ENCODE measurements around the gene SLC35E2B.
"Not testable (repeated sequence)": the region's sequence is repeated elsewhere in the genome, so short reads cannot be mapped to it uniquely, and the experiment has no call there.

The SLC35E2B gene

GRCh38 chr1:1680031-1680911 lies 12.3 kb downstream of the SLC35E2B start:
- no peak overlapping the region for H3K9ac ChIP-seq (ENCODE audit: low read length)
- no peak overlapping the region for H3K4me3 ChIP-seq (ENCODE audit: low read depth in 1 of 2, low read length in 2 of 2)
- H3K4me1 ChIP-seq (ENCODE audit: insufficient read depth, low read length) = peaks cover 8% of the 10 kb centered on the region
- H3K36me3 ChIP-seq (ENCODE audit: insufficient read depth, low read length) = peaks cover 5% of the 10 kb centered on the region
- H3K27me3 ChIP-seq (ENCODE audit: control insufficient read depth in 1 of 2, insufficient read depth in 2 of 2, low read length in 2 of 2) = no peaks in the 10 kb centered on the region
- H3K9me3 ChIP-seq (ENCODE audit: low read length) = no peaks in the 10 kb centered on the region
- H3K27ac ChIP-seq (ENCODE audit: low read depth, low read length) = no peak overlapping the region

- Histone ChIP-seq H3K36me3 (ENCODE audit: insufficient read depth, low read length) (peaks cover 5% of the 10 kb centered on the region), H3K9me3 (ENCODE audit: low read length) (no peaks in the 10 kb centered on the region), H3K4me3 (ENCODE audit: low read depth in 1 of 2, low read length in 2 of 2) (no peak overlapping the region), H3K27me3 (ENCODE audit: control insufficient read depth in 1 of 2, insufficient read depth in 2 of 2, low read length in 2 of 2) (no peaks in the 10 kb centered on the region), H3K27ac (ENCODE audit: low read depth, low read length) (no peak overlapping the region), H3K4me1 (ENCODE audit: insufficient read depth, low read length) (peaks cover 8% of the 10 kb centered on the region), H3K9ac (ENCODE audit: low read length) (no peak overlapping the region)
Measured at GRCh38 chr1:1678581-1679380, 13.8 kb downstream of the SLC35E2B start.

- H3K4me1 ChIP-seq (ENCODE audit: insufficient read depth, low read length) = peaks cover 8% of the 10 kb centered on the region
- no peak overlapping the region for H3K9ac ChIP-seq (ENCODE audit: low read length)
- H3K9me3 ChIP-seq (ENCODE audit: low read length) = no peaks in the 10 kb centered on the region
- H3K27me3 ChIP-seq (ENCODE audit: control insufficient read depth in 1 of 2, insufficient read depth in 2 of 2, low read length in 2 of 2) = no peaks in the 10 kb centered on the region
- H3K4me3 ChIP-seq (ENCODE audit: low read depth in 1 of 2, low read length in 2 of 2) = no peak overlapping the region
- no peak overlapping the region for H3K27ac ChIP-seq (ENCODE audit: low read depth, low read length)
- peaks cover 5% of the 10 kb centered on the region for H3K36me3 ChIP-seq (ENCODE audit: insufficient read depth, low read length)
Measured at GRCh38 chr1:1677718-1678580, 14.6 kb downstream of the SLC35E2B start.

- H3K27ac ChIP-seq (ENCODE audit: low read depth, low read length); H3K4me1 ChIP-seq (ENCODE audit: insufficient read depth, low read length): not testable (repeated sequence)
- H3K36me3 ChIP-seq (ENCODE audit: insufficient read depth, low read length) = peaks cover 16% of the 10 kb centered on the region
Measured at GRCh38 chr1:1676087-1676486, 16.5 kb downstream of the SLC35E2B start.

GRCh38 chr1:1675218-1675617 lies 17.4 kb downstream of the SLC35E2B start:
- H3K27me3 ChIP-seq (ENCODE audit: control insufficient read depth in 1 of 2, insufficient read depth in 2 of 2, low read length in 2 of 2); H3K9ac ChIP-seq (ENCODE audit: low read length); H3K4me1 ChIP-seq (ENCODE audit: insufficient read depth, low read length); H3K27ac ChIP-seq (ENCODE audit: low read depth, low read length); H3K4me3 ChIP-seq (ENCODE audit: low read depth in 1 of 2, low read length in 2 of 2); H3K9me3 ChIP-seq (ENCODE audit: low read length): not testable (repeated sequence)
- peaks cover 20% of the 10 kb centered on the region for H3K36me3 ChIP-seq (ENCODE audit: insufficient read depth, low read length)

More at GRCh38 chr1:1676087-1676486, 16.5 kb downstream of the SLC35E2B start:
- H3K9ac ChIP-seq (ENCODE audit: low read length); H3K4me3 ChIP-seq (ENCODE audit: low read depth in 1 of 2, low read length in 2 of 2); H3K27me3 ChIP-seq (ENCODE audit: control insufficient read depth in 1 of 2, insufficient read depth in 2 of 2, low read length in 2 of 2); H3K9me3 ChIP-seq (ENCODE audit: low read length): not testable (repeated sequence)

GRCh38 chr1:1674806-1675205 lies 17.8 kb downstream of the SLC35E2B start:
- H3K4me1 ChIP-seq (ENCODE audit: insufficient read depth, low read length); H3K9ac ChIP-seq (ENCODE audit: low read length); H3K4me3 ChIP-seq (ENCODE audit: low read depth in 1 of 2, low read length in 2 of 2); H3K27ac ChIP-seq (ENCODE audit: low read depth, low read length); H3K9me3 ChIP-seq (ENCODE audit: low read length); H3K27me3 ChIP-seq (ENCODE audit: control insufficient read depth in 1 of 2, insufficient read depth in 2 of 2, low read length in 2 of 2): not testable (repeated sequence)
- H3K36me3 ChIP-seq (ENCODE audit: insufficient read depth, low read length) = peaks cover 20% of the 10 kb centered on the region

- peaks cover 26% of the 10 kb centered on the region for H3K36me3 ChIP-seq (ENCODE audit: insufficient read depth, low read length)
Measured at GRCh38 chr1:1672181-1672965, 20.2 kb downstream of the SLC35E2B start.

GRCh38 chr1:1671365-1672119 lies 21.1 kb downstream of the SLC35E2B start:
- H3K4me1 ChIP-seq (ENCODE audit: insufficient read depth, low read length) = no peaks in the 10 kb centered on the region
- peaks cover 26% of the 10 kb centered on the region for H3K36me3 ChIP-seq (ENCODE audit: insufficient read depth, low read length)
- no peak overlapping the region for H3K27ac ChIP-seq (ENCODE audit: low read depth, low read length)
- no peak overlapping the region for H3K4me3 ChIP-seq (ENCODE audit: low read depth in 1 of 2, low read length in 2 of 2)
- no peak overlapping the region for H3K9ac ChIP-seq (ENCODE audit: low read length)
- no peaks in the 10 kb centered on the region for H3K9me3 ChIP-seq (ENCODE audit: low read length)
- H3K27me3 ChIP-seq (ENCODE audit: control insufficient read depth in 1 of 2, insufficient read depth in 2 of 2, low read length in 2 of 2) = no peaks in the 10 kb centered on the region

More at GRCh38 chr1:1672181-1672965, 20.2 kb downstream of the SLC35E2B start:
- Histone ChIP-seq H3K9me3 (ENCODE audit: low read length) (no peaks in the 10 kb centered on the region), H3K9ac (ENCODE audit: low read length) (no peak overlapping the region), H3K4me3 (ENCODE audit: low read depth in 1 of 2, low read length in 2 of 2) (no peak overlapping the region), H3K27ac (ENCODE audit: low read depth, low read length) (no peak overlapping the region), H3K27me3 (ENCODE audit: control insufficient read depth in 1 of 2, insufficient read depth in 2 of 2, low read length in 2 of 2) (no peaks in the 10 kb centered on the region), H3K4me1 (ENCODE audit: insufficient read depth, low read length) (no peaks in the 10 kb centered on the region)

- no peaks in the 10 kb centered on the region for H3K9me3 ChIP-seq (ENCODE audit: low read length)
- no peaks in the 10 kb centered on the region for H3K27me3 ChIP-seq (ENCODE audit: control insufficient read depth in 1 of 2, insufficient read depth in 2 of 2, low read length in 2 of 2)
- peaks cover 33% of the 10 kb centered on the region for H3K36me3 ChIP-seq (ENCODE audit: insufficient read depth, low read length)
- no peaks in the 10 kb centered on the region for H3K4me1 ChIP-seq (ENCODE audit: insufficient read depth, low read length)
- H3K9ac ChIP-seq (ENCODE audit: low read length) = no peak overlapping the region
- H3K4me3 ChIP-seq (ENCODE audit: low read depth in 1 of 2, low read length in 2 of 2) = no peak overlapping the region
- H3K27ac ChIP-seq (ENCODE audit: low read depth, low read length) = no peak overlapping the region
Measured at GRCh38 chr1:1670866-1671265, 21.7 kb downstream of the SLC35E2B start.

Measured in muscle layer of colon (tissue), 2 donors.